Stomach smooth muscle (tissue), 2 donors: ENCODE results near the gene AIF1.

Source experiments
- H3K27ac ChIP-seq: one replicate; pipeline ENCODE4 v1.7.0; 2013; ENCODE audit warnings: mild to moderate bottlenecking, low read length, inconsistent platforms
- H3K27me3 ChIP-seq, 2 donors: one replicate each; pipeline ENCODE4 v1.7.0; 2013; ENCODE audit warnings: low read length in 2 of 2; ENCODE audit not compliant: insufficient read depth in 2 of 2, control insufficient read depth in 1 of 2
- H3K36me3 ChIP-seq, 2 donors: one replicate each; pipeline ENCODE4 v1.7.0; 2013; ENCODE audit warnings: low read length in 2 of 2; ENCODE audit not compliant: control insufficient read depth in 2 of 2, insufficient read depth in 2 of 2
- H3K4me1 ChIP-seq: one replicate; pipeline ENCODE4 v1.7.0; 2013; ENCODE audit warnings: low read length; ENCODE audit not compliant: control insufficient read depth, insufficient read depth
- H3K4me3 ChIP-seq, 2 donors: one replicate each; pipeline ENCODE4 v1.7.0; 2013; ENCODE audit warnings: low read length in 2 of 2
- H3K9ac ChIP-seq, 2 donors: one replicate each; pipeline ENCODE4 v1.7.0; 2013; ENCODE audit warnings: low read length in 2 of 2, mild to moderate bottlenecking in 1 of 2
- H3K9me3 ChIP-seq, 2 donors: one replicate each; pipeline ENCODE4 v1.7.0; 2013; ENCODE audit warnings: low read length in 2 of 2; ENCODE audit not compliant: control insufficient read depth in 2 of 2
- donor health status: healthy.
- donor health status: Pancreatic carcinoma.

AIF1 gene

GRCh38 chr6:31575952-31576685, 38.9 kb upstream of the AIF1 start:
- H3K9me3 ChIP-seq: no peaks in the 10 kb centered on the region
- H3K27ac ChIP-seq: peak overlapping the region; percentile 49
- H3K4me1 ChIP-seq: peaks cover 10% of the 10 kb centered on the region
- H3K4me3 ChIP-seq: peak overlapping the region; percentile 56 to 64
- no peaks in the 10 kb centered on the region for H3K27me3 ChIP-seq
- no peaks in the 10 kb centered on the region for H3K36me3 ChIP-seq
- peak overlapping the region; percentile 42 to 60 for H3K9ac ChIP-seq

- Histone ChIP-seq H3K9me3 (no peaks in the 10 kb centered on the region), H3K27me3 (no peaks in the 10 kb centered on the region), H3K4me3 (peak overlapping the region in 1 of 2 donors; percentile 15), H3K9ac (no peak overlapping the region), H3K27ac (no peak overlapping the region), H3K4me1 (peaks cover 17% of the 10 kb centered on the region), H3K36me3 (no peaks in the 10 kb centered on the region)
Observed at GRCh38 chr6:31576897-31577578, 38.0 kb upstream of the AIF1 start.

GRCh38 chr6:31577579-31577966, 37.5 kb upstream of the AIF1 start:
- no peaks in the 10 kb centered on the region for H3K36me3 ChIP-seq
- no peak overlapping the region for H3K27ac ChIP-seq
- no peak overlapping the region for H3K9ac ChIP-seq
- no peaks in the 10 kb centered on the region for H3K27me3 ChIP-seq
- no peak overlapping the region for H3K4me3 ChIP-seq
- H3K4me1 ChIP-seq: peaks cover 19% of the 10 kb centered on the region
- no peaks in the 10 kb centered on the region for H3K9me3 ChIP-seq

GRCh38 chr6:31578184-31579118, 36.6 kb upstream of the AIF1 start:
- H3K27me3 ChIP-seq: no peaks in the 10 kb centered on the region
- no peak overlapping the region for H3K4me3 ChIP-seq
- peaks cover 19% of the 10 kb centered on the region for H3K4me1 ChIP-seq
- no peak overlapping the region for H3K27ac ChIP-seq
- no peaks in the 10 kb centered on the region for H3K36me3 ChIP-seq
- H3K9me3 ChIP-seq: no peaks in the 10 kb centered on the region
- no peak overlapping the region for H3K9ac ChIP-seq

GRCh38 chr6:31579119-31579505, 35.9 kb upstream of the AIF1 start:
- H3K27me3 ChIP-seq: no peaks in the 10 kb centered on the region
- no peak overlapping the region for H3K9ac ChIP-seq
- no peaks in the 10 kb centered on the region for H3K9me3 ChIP-seq
- peaks cover 19% of the 10 kb centered on the region for H3K4me1 ChIP-seq
- no peak overlapping the region for H3K27ac ChIP-seq
- no peaks in the 10 kb centered on the region for H3K36me3 ChIP-seq
- no peak overlapping the region for H3K4me3 ChIP-seq

GRCh38 chr6:31579546-31580437, 35.2 kb upstream of the AIF1 start:
- H3K36me3 ChIP-seq: no peaks in the 10 kb centered on the region
- no peaks in the 10 kb centered on the region for H3K27me3 ChIP-seq
- peak overlapping the region in 1 of 2 donors; percentile 91 for H3K9ac ChIP-seq
- peaks cover 19% of the 10 kb centered on the region for H3K4me1 ChIP-seq
- H3K9me3 ChIP-seq: no peaks in the 10 kb centered on the region
- peak overlapping the region; percentile 79 for H3K27ac ChIP-seq
- peak overlapping the region; percentile 92 to 94 for H3K4me3 ChIP-seq

GRCh38 chr6:31580438-31580740, 34.6 kb upstream of the AIF1 start:
- H3K4me3 ChIP-seq: peak overlapping the region; percentile 92 to 94
- no peaks in the 10 kb centered on the region for H3K27me3 ChIP-seq
- peaks cover 19% of the 10 kb centered on the region for H3K4me1 ChIP-seq
- H3K9ac ChIP-seq: peak overlapping the region; percentile 88 to 91
- no peaks in the 10 kb centered on the region for H3K9me3 ChIP-seq
- no peaks in the 10 kb centered on the region for H3K36me3 ChIP-seq
- H3K27ac ChIP-seq: peak overlapping the region; percentile 79

GRCh38 chr6:31580807-31581433, 34.1 kb upstream of the AIF1 start:
- H3K36me3 ChIP-seq: no peaks in the 10 kb centered on the region
- H3K27me3 ChIP-seq: no peaks in the 10 kb centered on the region
- peaks cover 19% of the 10 kb centered on the region for H3K4me1 ChIP-seq
- peak overlapping the region; percentile 88 to 91 for H3K9ac ChIP-seq
- H3K27ac ChIP-seq: peak overlapping the region; percentile 79
- peak overlapping the region; percentile 92 to 94 for H3K4me3 ChIP-seq
- no peaks in the 10 kb centered on the region for H3K9me3 ChIP-seq

- Histone ChIP-seq H3K9ac (peak overlapping the region; percentile 88 to 91), H3K9me3 (no peaks in the 10 kb centered on the region), H3K4me1 (peaks cover 19% of the 10 kb centered on the region), H3K27ac (peak overlapping the region; percentile 79), H3K36me3 (no peaks in the 10 kb centered on the region), H3K27me3 (peaks cover under 1% of the 10 kb centered on the region in 2 donors), H3K4me3 (peak overlapping the region; percentile 92 to 94)
Observed at GRCh38 chr6:31581434-31582229, 33.4 kb upstream of the AIF1 start.
